ENCODE measurements around the gene PBX1.

- TF ChIP-seq CTCF (IDR thresholded peaks at IDR 0.05; ENCODE audit: poor library complexity) (no peak), EZH2 (IDR thresholded peaks at IDR 0.05; ENCODE audit: borderline replicate concordance) (no peak)
These were observed 159.8 kb downstream of the PBX1 start for GRCh38 chr1:164718821-164719220.
